Stimulated activated naive CD8-positive, alpha-beta T cell treated with anti-CD3 and anti-CD28 coated beads, Interleukin-15, Interleukin-2, amounts not matched to agents 100 ng/mL and 50 ng/mL, for 24 hours (primary cell): ENCODE measurements around the gene TET1.
A peak's percentile ranks its signal among the peaks of the same experiment; 100 is the strongest.
"Not testable (repeated sequence)": the region's sequence is repeated elsewhere in the genome, so short reads cannot be mapped to it uniquely, and the experiment has no call there.

Experiments
- H3K27ac Mint-ChIP-seq: one replicate; pipeline ENCODE4 v1.8.0; 2021; ENCODE audit warnings: mild to moderate bottlenecking, mixed read lengths
- H3K27me3 Mint-ChIP-seq: one replicate; pipeline ENCODE4 v1.8.0; 2021; ENCODE audit warnings: mixed read lengths
- H3K36me3 Mint-ChIP-seq: one replicate; pipeline ENCODE4 v1.8.0; 2021; ENCODE audit warnings: low read depth, mixed read lengths
- H3K4me1 Mint-ChIP-seq: one replicate; pipeline ENCODE4 v1.8.0; 2021; ENCODE audit warnings: low read depth, mixed read lengths
- H3K4me3 Mint-ChIP-seq: one replicate; pipeline ENCODE4 v1.8.0; 2021; ENCODE audit warnings: mild to moderate bottlenecking, mixed read lengths
- H3K9me3 Mint-ChIP-seq: one replicate; pipeline ENCODE4 v1.8.0; 2021; ENCODE audit warnings: mixed read lengths

The TET1 gene

GRCh38 chr10:68668972-68669371 lies 108.8 kb downstream of the TET1 start:
- Mint-ChIP-seq H3K36me3 (peaks cover 13% of the 10 kb centered on the region), H3K27me3 (no peaks in the 10 kb centered on the region), H3K4me1 (no peaks in the 10 kb centered on the region), H3K9me3 (no peaks in the 10 kb centered on the region), H3K27ac (no peak overlapping the region), H3K4me3 (no peak overlapping the region)

- Mint-ChIP-seq H3K27ac (peak overlapping the region; percentile 58), H3K36me3 (peaks cover 4% of the 10 kb centered on the region), H3K27me3 (no peaks in the 10 kb centered on the region)
Measured at GRCh38 chr10:68684413-68684812, 124.3 kb downstream of the TET1 start.

GRCh38 chr10:68696018-68696417 lies 135.9 kb downstream of the TET1 start:
- Mint-ChIP-seq H3K27ac (no peak overlapping the region), H3K9me3 (no peaks in the 10 kb centered on the region), H3K4me3 (no peak overlapping the region), H3K27me3 (no peaks in the 10 kb centered on the region), H3K4me1 (no peaks in the 10 kb centered on the region), H3K36me3 (peaks cover 11% of the 10 kb centered on the region)

More at GRCh38 chr10:68684413-68684812, 124.3 kb downstream of the TET1 start:
- H3K4me3 Mint-ChIP-seq: peak overlapping the region; percentile 55
- peaks cover 2% of the 10 kb centered on the region for H3K4me1 Mint-ChIP-seq
- H3K9me3 Mint-ChIP-seq: no peaks in the 10 kb centered on the region

- Mint-ChIP-seq H3K27me3 (no peaks in the 10 kb centered on the region), H3K9me3 (no peaks in the 10 kb centered on the region), H3K36me3 (peaks cover 4% of the 10 kb centered on the region), H3K27ac (no peak overlapping the region), H3K4me3 (no peak overlapping the region), H3K4me1 (no peaks in the 10 kb centered on the region)
Measured at GRCh38 chr10:68697106-68697505, 137.0 kb downstream of the TET1 start.

GRCh38 chr10:68700197-68700596 lies 140.1 kb downstream of the TET1 start:
- Mint-ChIP-seq H3K27ac (no peak overlapping the region), H3K27me3 (no peaks in the 10 kb centered on the region), H3K4me1 (no peaks in the 10 kb centered on the region), H3K4me3 (no peak overlapping the region), H3K9me3 (no peaks in the 10 kb centered on the region), H3K36me3 (no peaks in the 10 kb centered on the region)

GRCh38 chr10:68705548-68705947 lies 145.4 kb downstream of the TET1 start:
- Mint-ChIP-seq H3K27ac (no peak overlapping the region), H3K4me3 (no peak overlapping the region), H3K27me3 (no peaks in the 10 kb centered on the region), H3K9me3 (no peaks in the 10 kb centered on the region), H3K36me3 (no peaks in the 10 kb centered on the region), H3K4me1 (no peaks in the 10 kb centered on the region)

GRCh38 chr10:68708987-68709386 lies 148.8 kb downstream of the TET1 start:
- not testable (repeated sequence) for H3K27me3 Mint-ChIP-seq, H3K27ac Mint-ChIP-seq, H3K36me3 Mint-ChIP-seq, H3K4me1 Mint-ChIP-seq, H3K4me3 Mint-ChIP-seq, H3K9me3 Mint-ChIP-seq

GRCh38 chr10:68713065-68713464 lies 152.9 kb downstream of the TET1 start:
- H3K4me1 Mint-ChIP-seq, H3K9me3 Mint-ChIP-seq, H3K4me3 Mint-ChIP-seq, H3K27ac Mint-ChIP-seq, H3K27me3 Mint-ChIP-seq, H3K36me3 Mint-ChIP-seq: not testable (repeated sequence)

GRCh38 chr10:68717435-68717834 lies 157.3 kb downstream of the TET1 start:
- Mint-ChIP-seq H3K27me3 (no peaks in the 10 kb centered on the region), H3K4me1 (peaks cover 6% of the 10 kb centered on the region), H3K4me3 (no peak overlapping the region), H3K36me3 (peaks cover 6% of the 10 kb centered on the region), H3K27ac (no peak overlapping the region), H3K9me3 (no peaks in the 10 kb centered on the region)

GRCh38 chr10:68720793-68721672 lies 160.9 kb downstream of the TET1 start, which contains the start of gene CCAR1:
Gene CCAR1, plus strand, starts transcription at chr10:68721239. Its CDS starts 1,266 bp downstream, at chr10:68722505.
- peaks cover 14% of the 10 kb centered on the region for H3K4me1 Mint-ChIP-seq
- no peaks in the 10 kb centered on the region for H3K27me3 Mint-ChIP-seq
- H3K4me3 Mint-ChIP-seq: peak within 1 kb of the TSS; percentile 91
- H3K9me3 Mint-ChIP-seq: no peaks in the 10 kb centered on the region
- H3K36me3 Mint-ChIP-seq: peaks cover 25% of the 10 kb centered on the region
- peak within 1 kb of the TSS; percentile 99 for H3K27ac Mint-ChIP-seq

GRCh38 chr10:68721673-68722335 lies 161.7 kb downstream of the TET1 start:
- Mint-ChIP-seq H3K36me3 (peaks cover 29% of the 10 kb centered on the region), H3K27ac (peak overlapping the region; percentile 87), H3K4me1 (peaks cover 14% of the 10 kb centered on the region), H3K9me3 (no peaks in the 10 kb centered on the region), H3K27me3 (no peaks in the 10 kb centered on the region), H3K4me3 (peak overlapping the region; percentile 91)

- H3K27me3 Mint-ChIP-seq: no peaks in the 10 kb centered on the region
- no peak overlapping the region for H3K4me3 Mint-ChIP-seq
- H3K36me3 Mint-ChIP-seq: peaks cover 50% of the 10 kb centered on the region
- H3K27ac Mint-ChIP-seq: no peak overlapping the region
- H3K9me3 Mint-ChIP-seq: no peaks in the 10 kb centered on the region
- H3K4me1 Mint-ChIP-seq: peaks cover 14% of the 10 kb centered on the region
Measured at GRCh38 chr10:68725016-68725415, 164.9 kb downstream of the TET1 start.

- Mint-ChIP-seq H3K27me3 (no peaks in the 10 kb centered on the region), H3K9me3 (no peaks in the 10 kb centered on the region), H3K27ac (no peak overlapping the region), H3K36me3 (peaks cover 58% of the 10 kb centered on the region), H3K4me1 (peaks cover 11% of the 10 kb centered on the region), H3K4me3 (no peak overlapping the region)
Measured at GRCh38 chr10:68727146-68727545, 167.0 kb downstream of the TET1 start.

- H3K27me3 Mint-ChIP-seq: no peaks in the 10 kb centered on the region
- H3K4me1 Mint-ChIP-seq: peaks cover 4% of the 10 kb centered on the region
- peaks cover 71% of the 10 kb centered on the region for H3K36me3 Mint-ChIP-seq
- H3K4me3 Mint-ChIP-seq: no peak overlapping the region
- no peaks in the 10 kb centered on the region for H3K9me3 Mint-ChIP-seq
- no peak overlapping the region for H3K27ac Mint-ChIP-seq
Measured at GRCh38 chr10:68732651-68733050, 172.5 kb downstream of the TET1 start.

- Mint-ChIP-seq H3K4me1 (peaks cover 4% of the 10 kb centered on the region), H3K4me3 (no peak overlapping the region), H3K27me3 (no peaks in the 10 kb centered on the region), H3K27ac (no peak overlapping the region), H3K36me3 (peaks cover 78% of the 10 kb centered on the region), H3K9me3 (no peaks in the 10 kb centered on the region)
Measured at GRCh38 chr10:68734349-68734748, 174.2 kb downstream of the TET1 start.
